HFF-Myc (cell line): ENCODE results near the gene TEKTIP1.

Experiments
- DNase-seq: peaks from one replicate; pipeline ENCODE4 v3.0.0-alpha.2; 2011; ENCODE audit warnings: low read depth; ENCODE audit errors: extremely low read depth
- H3K4me3 ChIP-seq: replicated peaks from 2 replicates; pipeline ENCODE4 v1.5.1; 2011; ENCODE audit warnings: low read depth, mild to moderate bottlenecking, control low read depth, low read length
- TF ChIP-seq, protein P1 (sequence below): IDR thresholded peaks from 2 replicates; pipeline ENCODE4 v1.5.1; 2012; ENCODE audit warnings: mild to moderate bottlenecking, low read depth, low read length, control low read depth; ENCODE audit errors: missing control alignments

The TEKTIP1 gene

DNA sequence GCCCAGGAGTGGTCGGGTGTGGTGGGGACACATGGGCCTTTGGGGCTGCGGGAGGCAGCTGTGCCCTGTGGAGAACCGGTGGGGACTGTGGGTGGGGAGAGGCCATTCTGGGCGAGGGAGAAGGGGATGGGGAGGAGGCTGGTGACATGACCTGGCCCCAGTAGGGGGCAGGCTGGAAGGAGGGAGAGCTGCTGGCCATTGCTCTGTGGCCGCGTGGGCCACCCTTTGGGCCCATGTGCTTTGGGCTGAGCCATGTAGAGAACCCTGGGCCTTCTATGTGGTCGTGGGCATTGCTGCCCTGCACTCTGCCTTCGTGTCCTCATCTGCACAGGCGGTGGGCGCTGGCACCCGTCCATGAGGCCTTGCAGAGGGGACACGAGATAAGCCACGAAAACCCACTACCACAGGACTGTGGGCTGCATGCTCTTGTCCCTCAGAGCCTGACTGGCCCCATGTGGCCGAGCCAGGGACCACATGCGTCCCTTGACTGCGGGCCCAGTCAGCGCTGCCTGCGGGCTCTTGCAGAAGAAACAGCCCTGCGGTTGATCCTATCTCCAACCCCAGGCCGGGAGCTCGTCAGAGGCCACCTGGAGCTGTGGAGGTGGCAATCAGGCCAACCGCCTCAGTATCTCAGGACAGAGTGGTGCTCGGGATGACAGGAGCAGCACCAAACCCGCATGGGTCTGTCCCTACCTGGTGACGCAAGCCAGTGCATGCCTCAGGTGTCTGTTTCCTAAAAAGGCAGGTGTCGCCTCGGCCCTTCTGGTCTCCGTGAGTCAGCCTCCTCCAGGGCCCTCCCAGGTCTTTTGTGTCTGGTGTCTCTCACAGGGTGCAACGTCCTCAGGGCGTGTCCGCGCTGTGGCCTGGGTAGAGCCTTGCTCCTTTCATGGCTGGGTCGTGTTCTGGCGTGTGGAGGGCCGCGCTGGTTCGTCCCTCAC, 18.5 kb upstream of the TEKTIP1 start:
- TF ChIP-seq, protein P1, sequence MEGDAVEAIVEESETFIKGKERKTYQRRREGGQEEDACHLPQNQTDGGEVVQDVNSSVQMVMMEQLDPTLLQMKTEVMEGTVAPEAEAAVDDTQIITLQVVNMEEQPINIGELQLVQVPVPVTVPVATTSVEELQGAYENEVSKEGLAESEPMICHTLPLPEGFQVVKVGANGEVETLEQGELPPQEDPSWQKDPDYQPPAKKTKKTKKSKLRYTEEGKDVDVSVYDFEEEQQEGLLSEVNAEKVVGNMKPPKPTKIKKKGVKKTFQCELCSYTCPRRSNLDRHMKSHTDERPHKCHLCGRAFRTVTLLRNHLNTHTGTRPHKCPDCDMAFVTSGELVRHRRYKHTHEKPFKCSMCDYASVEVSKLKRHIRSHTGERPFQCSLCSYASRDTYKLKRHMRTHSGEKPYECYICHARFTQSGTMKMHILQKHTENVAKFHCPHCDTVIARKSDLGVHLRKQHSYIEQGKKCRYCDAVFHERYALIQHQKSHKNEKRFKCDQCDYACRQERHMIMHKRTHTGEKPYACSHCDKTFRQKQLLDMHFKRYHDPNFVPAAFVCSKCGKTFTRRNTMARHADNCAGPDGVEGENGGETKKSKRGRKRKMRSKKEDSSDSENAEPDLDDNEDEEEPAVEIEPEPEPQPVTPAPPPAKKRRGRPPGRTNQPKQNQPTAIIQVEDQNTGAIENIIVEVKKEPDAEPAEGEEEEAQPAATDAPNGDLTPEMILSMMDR, result no peak
- DNase-seq, result no peak
- no peak overlapping the region for H3K4me3 ChIP-seq

DNA sequence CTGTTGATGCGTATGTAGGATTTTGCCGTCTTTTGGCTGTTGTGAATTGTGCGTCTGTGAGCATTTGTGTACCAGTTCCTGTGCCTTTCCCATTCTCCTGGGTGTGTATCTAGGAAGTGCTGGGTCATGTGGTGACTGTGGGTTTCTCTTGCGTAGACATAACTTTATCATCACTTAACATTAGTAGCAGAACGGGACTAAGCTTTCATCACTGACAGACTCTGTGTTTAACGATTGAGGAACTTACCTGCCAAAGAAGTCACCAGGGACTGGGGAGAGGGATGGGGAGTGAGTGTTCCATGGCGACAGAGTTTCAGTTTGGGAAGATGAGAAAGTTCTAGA, 17.9 kb upstream of the TEKTIP1 start:
- no peak for DNase-seq
- TF ChIP-seq, protein P1, result no peak

DNA sequence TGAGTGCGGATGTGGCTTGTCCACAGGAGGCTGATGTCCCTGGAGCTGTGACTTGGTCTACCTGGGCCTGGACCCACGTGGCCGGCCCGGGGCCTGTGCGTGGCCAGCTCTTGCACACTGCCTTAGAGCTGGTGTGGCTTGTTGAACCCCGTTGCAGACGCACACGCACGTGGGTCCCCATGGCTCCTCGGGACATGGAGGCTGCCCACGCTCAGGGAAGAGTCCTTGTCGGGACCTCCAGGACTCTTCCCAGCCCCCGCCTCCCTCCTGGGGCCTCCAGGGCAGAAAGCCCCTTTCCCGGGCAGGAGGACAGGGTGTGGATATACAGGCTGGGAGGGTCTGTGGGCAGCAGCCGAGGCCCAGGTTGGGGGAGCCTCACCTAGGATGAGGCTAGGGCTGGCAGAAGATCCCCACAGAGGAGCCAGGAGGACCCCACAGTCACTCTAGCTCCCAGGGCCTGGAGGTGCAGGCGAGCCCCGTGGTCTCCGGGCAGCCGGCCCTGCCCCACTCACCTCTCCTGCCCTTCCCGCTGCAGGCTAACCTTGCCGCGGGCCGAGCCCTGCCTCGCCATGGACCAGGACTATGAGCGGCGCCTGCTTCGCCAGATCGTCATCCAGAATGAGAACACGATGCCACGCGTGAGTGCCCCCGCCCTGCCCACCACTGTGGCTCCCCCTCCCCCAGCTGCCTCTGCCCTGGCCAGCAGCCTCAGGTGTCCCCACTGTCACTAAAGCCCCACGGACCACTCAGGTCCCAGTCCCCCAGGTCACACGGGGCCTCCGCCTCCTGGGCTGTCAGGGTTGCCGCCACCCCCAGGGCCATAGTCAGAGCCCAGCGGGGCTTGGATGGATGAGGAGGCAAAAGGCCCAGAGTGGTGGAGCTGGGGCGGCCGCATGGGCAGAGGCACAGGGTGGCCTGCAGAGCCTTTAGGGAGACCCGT, 16.3 kb upstream of the TEKTIP1 start:
- DNase-seq, result no peak

More for the DNA sequence above, 17.9 kb upstream of the TEKTIP1 start:
- no peak overlapping the region for H3K4me3 ChIP-seq

DNA sequence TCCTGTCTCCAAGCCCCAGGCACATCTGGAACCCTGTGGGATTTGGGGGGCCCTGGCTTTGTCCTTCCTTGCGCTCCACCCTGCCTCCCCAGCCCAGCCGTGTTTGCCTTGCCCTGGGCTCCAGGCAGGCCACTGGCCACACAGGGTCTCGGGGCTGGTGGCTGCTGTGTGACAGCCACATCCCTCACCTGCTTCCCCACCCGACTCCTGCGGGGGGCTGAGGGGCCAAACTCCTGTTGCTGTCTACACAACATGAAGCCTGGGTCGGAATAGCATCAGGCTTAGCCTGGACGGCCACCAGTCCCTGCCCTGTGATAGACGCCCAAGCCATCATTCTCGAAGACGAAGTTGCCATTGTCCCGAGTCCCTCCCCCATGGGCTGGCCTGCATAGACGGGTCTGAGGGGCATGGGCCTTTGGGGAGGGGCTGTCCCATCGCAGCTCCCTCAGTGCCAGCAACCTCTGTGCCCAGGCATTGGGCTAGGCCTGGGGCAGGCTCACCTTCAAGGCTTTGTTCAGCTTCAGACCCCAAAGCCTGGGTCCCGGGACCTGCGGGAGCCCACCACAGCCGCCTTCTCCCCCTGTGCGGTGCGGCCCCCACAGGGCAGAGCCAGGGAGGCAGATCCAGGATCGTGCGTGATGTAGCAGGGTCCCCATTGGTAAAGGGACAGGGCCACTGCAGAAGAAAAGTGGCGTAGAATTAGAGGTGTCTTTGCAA, 15.5 kb upstream of the TEKTIP1 start:
- TF ChIP-seq, protein P1, result no peak
- no peak for DNase-seq
- no peak overlapping the region for H3K4me3 ChIP-seq

More for the DNA sequence above, 16.3 kb upstream of the TEKTIP1 start:
- TF ChIP-seq, protein P1, result no peak
- H3K4me3 ChIP-seq, result no peak overlapping the region

DNA sequence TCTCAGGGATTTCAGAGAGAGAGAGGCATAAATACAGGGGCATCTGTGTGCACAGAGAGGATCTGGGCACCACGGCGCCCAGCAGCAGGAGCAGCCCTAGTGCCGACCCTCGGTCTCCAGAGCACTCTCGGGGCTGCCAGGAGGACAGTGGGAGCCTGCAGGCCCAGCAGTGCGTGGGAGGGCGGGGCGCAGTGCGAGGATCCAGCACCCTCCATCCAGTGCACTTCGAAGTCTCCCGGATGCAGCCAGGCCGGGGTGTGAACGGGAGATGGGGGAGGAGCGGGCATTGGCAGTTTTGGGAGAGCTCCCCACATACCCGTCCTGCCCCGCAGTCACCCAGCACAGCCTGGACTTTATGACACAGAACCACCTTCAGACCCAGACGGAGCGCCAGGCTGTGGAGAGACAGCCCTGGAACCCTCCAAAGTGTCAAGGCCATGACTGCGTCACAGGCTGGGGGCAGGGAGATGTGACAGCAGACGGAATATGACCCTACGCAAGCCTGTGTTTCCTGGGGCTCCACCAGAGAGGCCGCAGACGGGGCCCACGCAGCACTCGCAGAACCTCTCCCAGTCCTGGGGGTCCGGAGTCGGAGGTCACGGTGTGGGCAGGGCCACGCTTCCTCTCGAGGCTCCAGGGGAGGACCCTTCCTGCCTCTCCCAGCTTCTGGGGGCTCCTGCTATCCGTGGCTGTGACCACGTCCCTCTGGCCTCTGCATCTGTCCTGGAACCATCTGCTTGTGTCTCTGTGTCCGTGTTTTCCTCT, 14.7 kb upstream of the TEKTIP1 start:
- no peak overlapping the region for H3K4me3 ChIP-seq
- TF ChIP-seq, protein P1, result no peak
- DNase-seq, result no peak
